ENCODE measurements around the gene MKS1.
A peak's percentile ranks its signal among the peaks of the same experiment; 100 is the strongest.

MKS1 gene

DNA sequence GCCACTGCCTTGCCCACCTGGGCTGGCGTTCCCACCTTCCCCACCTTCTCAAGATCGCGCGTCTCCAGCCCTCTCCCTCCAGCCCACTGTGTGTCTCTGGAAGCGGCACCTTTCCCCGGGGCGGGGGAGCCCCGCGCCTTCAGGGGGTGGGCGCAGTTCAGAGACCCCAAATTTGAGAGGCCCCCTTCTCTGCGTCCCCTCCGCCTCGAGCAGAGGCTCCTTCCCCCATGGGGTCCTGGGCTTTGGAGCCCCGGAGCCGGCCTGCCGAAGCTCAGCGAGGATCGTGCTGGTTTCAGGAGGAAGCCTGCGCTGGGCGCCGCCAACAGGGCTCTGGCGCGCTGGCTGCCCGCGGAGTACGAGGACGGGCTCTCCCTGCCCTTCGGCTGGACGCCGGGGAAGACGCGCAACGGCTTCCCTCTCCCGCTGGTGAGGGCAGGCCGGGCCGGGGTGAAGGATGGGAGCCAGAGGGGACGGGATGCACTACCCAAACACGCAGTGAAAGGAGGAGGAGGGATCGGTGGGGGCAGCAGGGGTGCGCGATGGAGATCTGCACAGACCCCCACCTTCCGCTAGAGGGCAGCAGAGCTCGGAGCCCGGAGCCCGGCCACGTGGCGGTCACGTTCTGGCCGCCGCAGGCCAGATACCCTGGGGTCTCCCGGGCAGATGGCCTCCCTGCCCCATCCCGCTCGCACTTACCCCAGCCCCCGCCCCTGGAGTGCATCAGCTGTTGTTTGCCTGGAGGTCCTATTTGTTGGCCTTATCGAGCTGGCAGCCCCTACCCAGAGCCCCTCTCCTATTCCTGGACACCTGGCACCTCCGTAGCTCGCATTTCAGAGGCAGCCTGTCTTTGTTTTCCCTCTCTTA lies 30.4 kb upstream of the MKS1 start:
- Histone ChIP-seq H3K9me2 (ENCODE audit: low read depth, low read length) (no peaks in the 10 kb centered on the region), H3K27me3 (ENCODE audit: insufficient read depth, low read length) (peaks cover 6% of the 10 kb centered on the region; the same call in 1 of the 2 replicates), H3K4me2 (ENCODE audit: low read length) (peak overlapping the region; percentile 41; the same call in 1 of the 2 replicates), H3K4me1 (ENCODE audit: insufficient read depth, low read length, severe bottlenecking) (peaks cover 4% of the 10 kb centered on the region), H3K9me3 (ENCODE audit: low read length) (no peaks in the 10 kb centered on the region), H3K36me3 (ENCODE audit: insufficient read depth, low read length) (no peaks in the 10 kb centered on the region), H3K9ac (ENCODE audit: low read length) (no peak overlapping the region), H2AFZ (ENCODE audit: low read length) (peak overlapping the region; percentile 63), H3F3A (ENCODE audit: insufficient read depth, low read length) (no peaks in the 10 kb centered on the region), H3K79me2 (ENCODE audit: insufficient read depth, low read length) (no peaks in the 10 kb centered on the region), H3K27ac (ENCODE audit: low read depth, low read length, poor library complexity, severe bottlenecking) (no peak overlapping the region), H4K20me1 (ENCODE audit: insufficient read depth, low read length) (no peaks in the 10 kb centered on the region), H3K4me3 (ENCODE audit: low read depth, low read length, poor library complexity, severe bottlenecking) (no peak overlapping the region)
- TF ChIP-seq, protein P1, sequence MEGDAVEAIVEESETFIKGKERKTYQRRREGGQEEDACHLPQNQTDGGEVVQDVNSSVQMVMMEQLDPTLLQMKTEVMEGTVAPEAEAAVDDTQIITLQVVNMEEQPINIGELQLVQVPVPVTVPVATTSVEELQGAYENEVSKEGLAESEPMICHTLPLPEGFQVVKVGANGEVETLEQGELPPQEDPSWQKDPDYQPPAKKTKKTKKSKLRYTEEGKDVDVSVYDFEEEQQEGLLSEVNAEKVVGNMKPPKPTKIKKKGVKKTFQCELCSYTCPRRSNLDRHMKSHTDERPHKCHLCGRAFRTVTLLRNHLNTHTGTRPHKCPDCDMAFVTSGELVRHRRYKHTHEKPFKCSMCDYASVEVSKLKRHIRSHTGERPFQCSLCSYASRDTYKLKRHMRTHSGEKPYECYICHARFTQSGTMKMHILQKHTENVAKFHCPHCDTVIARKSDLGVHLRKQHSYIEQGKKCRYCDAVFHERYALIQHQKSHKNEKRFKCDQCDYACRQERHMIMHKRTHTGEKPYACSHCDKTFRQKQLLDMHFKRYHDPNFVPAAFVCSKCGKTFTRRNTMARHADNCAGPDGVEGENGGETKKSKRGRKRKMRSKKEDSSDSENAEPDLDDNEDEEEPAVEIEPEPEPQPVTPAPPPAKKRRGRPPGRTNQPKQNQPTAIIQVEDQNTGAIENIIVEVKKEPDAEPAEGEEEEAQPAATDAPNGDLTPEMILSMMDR (IDR thresholded peaks at IDR 0.05; ENCODE audit: low read length): peak; percentile 71
- TF ChIP-seq EZH2 (IDR thresholded peaks at IDR 0.05; ENCODE audit: borderline replicate concordance, low read length): no peak

DNA sequence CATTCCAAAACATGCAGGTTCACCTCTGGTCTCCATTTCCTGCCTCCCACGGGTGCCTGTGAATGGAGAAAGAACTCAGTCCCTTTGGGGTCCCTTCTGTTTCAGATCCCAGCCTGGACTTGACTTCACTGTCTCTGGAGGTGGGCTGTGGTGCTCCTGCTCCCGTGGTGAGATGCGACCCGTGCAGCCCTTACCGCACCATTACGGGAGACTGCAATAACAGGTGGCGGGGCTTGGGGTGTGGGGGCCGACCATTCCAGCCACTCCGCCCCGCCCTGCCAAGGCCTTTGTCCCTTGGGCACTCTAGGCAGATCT lies 29.9 kb upstream of the MKS1 start:
- Histone ChIP-seq H3K4me3 (ENCODE audit: low read depth, low read length, poor library complexity, severe bottlenecking) (no peak overlapping the region), H2AFZ (ENCODE audit: low read length) (no peak overlapping the region), H4K20me1 (ENCODE audit: insufficient read depth, low read length) (no peaks in the 10 kb centered on the region)

DNA sequence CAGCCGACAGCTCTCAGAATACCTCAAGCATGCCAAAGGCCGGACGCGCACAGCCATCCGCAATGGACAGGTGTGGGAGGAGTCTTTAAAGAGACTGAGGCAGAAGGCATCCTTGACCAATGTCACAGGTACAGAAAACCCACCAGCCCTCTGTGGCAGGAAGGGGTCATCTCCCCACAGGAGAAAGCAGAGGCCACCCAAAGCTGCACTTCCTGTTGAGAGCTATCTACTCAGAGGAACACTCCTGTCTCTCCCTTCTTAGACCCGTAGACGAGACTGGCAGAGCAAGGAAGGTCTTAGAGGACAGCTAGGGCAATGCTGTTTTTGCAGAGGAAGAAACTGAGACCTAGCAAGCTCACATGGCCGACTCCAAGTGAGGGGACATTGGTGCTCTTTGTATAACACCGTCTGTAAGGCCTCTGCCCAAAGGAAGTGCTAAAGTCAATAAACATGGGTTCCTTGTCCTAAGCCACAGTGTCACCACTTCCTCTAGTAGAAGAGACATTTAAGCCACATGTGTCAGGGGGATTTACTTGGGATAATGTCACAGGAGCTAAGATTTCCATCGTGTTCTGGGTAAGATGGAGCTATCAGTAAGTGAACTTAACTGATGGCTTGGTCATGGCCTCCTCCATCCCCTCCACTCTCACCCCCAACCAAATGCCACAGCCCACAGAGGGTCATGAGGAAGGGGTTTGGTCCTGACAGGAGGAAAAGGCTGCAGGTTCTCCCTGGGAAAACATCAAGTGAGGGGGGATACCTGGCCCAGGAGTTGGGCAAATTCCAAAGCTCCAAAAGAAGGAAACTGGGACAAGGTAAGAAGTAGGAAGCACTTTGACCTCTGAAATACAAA lies 28.7 kb upstream of the MKS1 start:
- Histone ChIP-seq H3K27ac (ENCODE audit: low read depth, low read length, poor library complexity, severe bottlenecking) (no peak overlapping the region), H3K9me2 (ENCODE audit: low read depth, low read length) (no peaks in the 10 kb centered on the region), H3K36me3 (ENCODE audit: insufficient read depth, low read length) (no peaks in the 10 kb centered on the region), H2AFZ (ENCODE audit: low read length) (no peak overlapping the region), H3K27me3 (ENCODE audit: insufficient read depth, low read length) (peaks cover 14% of the 10 kb centered on the region), H3K9ac (ENCODE audit: low read length) (no peak overlapping the region), H3K4me3 (ENCODE audit: low read depth, low read length, poor library complexity, severe bottlenecking) (no peak overlapping the region), H3K4me1 (ENCODE audit: insufficient read depth, low read length, severe bottlenecking) (peaks cover 4% of the 10 kb centered on the region), H3K9me3 (ENCODE audit: low read length) (no peaks in the 10 kb centered on the region), H3K4me2 (ENCODE audit: low read length) (no peak overlapping the region), H3K79me2 (ENCODE audit: insufficient read depth, low read length) (no peaks in the 10 kb centered on the region), H3F3A (ENCODE audit: insufficient read depth, low read length) (no peaks in the 10 kb centered on the region), H4K20me1 (ENCODE audit: insufficient read depth, low read length) (no peaks in the 10 kb centered on the region)
- TF ChIP-seq EZH2 (IDR thresholded peaks at IDR 0.05; ENCODE audit: borderline replicate concordance, low read length): no peak
- TF ChIP-seq, protein P1 (IDR thresholded peaks at IDR 0.05; ENCODE audit: low read length): no peak

More for the DNA sequence above, 29.9 kb upstream of the MKS1 start:
- no peaks in the 10 kb centered on the region for H3K9me3 ChIP-seq (ENCODE audit: low read length)
- H3K79me2 ChIP-seq (ENCODE audit: insufficient read depth, low read length): no peaks in the 10 kb centered on the region
- H3K27ac ChIP-seq (ENCODE audit: low read depth, low read length, poor library complexity, severe bottlenecking): no peak overlapping the region
- no peak overlapping the region for H3K4me2 ChIP-seq (ENCODE audit: low read length)
- H3K9ac ChIP-seq (ENCODE audit: low read length): no peak overlapping the region
- H3K9me2 ChIP-seq (ENCODE audit: low read depth, low read length): no peaks in the 10 kb centered on the region
- no peaks in the 10 kb centered on the region for H3K36me3 ChIP-seq (ENCODE audit: insufficient read depth, low read length)
- H3F3A ChIP-seq (ENCODE audit: insufficient read depth, low read length): no peaks in the 10 kb centered on the region
- peaks cover 6% of the 10 kb centered on the region; the same call in 1 of the 2 replicates for H3K27me3 ChIP-seq (ENCODE audit: insufficient read depth, low read length)
- no peak for TF ChIP-seq EZH2 (IDR thresholded peaks at IDR 0.05; ENCODE audit: borderline replicate concordance, low read length)
- TF ChIP-seq, protein P1 (IDR thresholded peaks at IDR 0.05; ENCODE audit: low read length): no peak
- H3K4me1 ChIP-seq (ENCODE audit: insufficient read depth, low read length, severe bottlenecking): peaks cover 4% of the 10 kb centered on the region
